Panc1 (cell line): Measurements from ENCODE around the gene DIS3L2. TPM values are rescaled to one million over a fixed set of nuclear protein-coding genes. Genes with fewer than 3 reads are reported as not detected.

Experiments
- ATAC-seq: fragments of 200-7000 bp; cut with Tn5 transposase; 2 replicates; pipeline ENCODE4 v1.9.1; 2020; ENCODE audit warnings: mild to moderate bottlenecking, moderate library complexity
- BruUV-seq: library from RNA; stranded (reverse); fragments of 400-500 nt; replicated peaks from 2 replicates; lab custom pipeline; 2021; lab: Mats Ljungman, UMichigan
- CTCF ChIA-PET: fragments of 300-600 bp; sonication (Branson Sonifier 250); formaldehyde crosslinking; loops from one replicate; lab custom pipeline; 2022; ENCODE audit warnings: antibody characterized with exemption; lab: Charles Lee
- POLR2A ChIA-PET: fragments of 300-600 bp; sonication (Branson Sonifier 250); formaldehyde crosslinking; loops from one replicate; lab custom pipeline; 2022; ENCODE audit warnings: antibody characterized with exemption; lab: Charles Lee
- DNase-seq: peaks from one replicate; pipeline ENCODE4 v3.0.0-alpha.2; 2010; ENCODE audit warnings: low read depth, low spot score
- H3K27ac ChIP-seq: 2 replicates; pipeline ENCODE4 v1.5.1; 2011; ENCODE audit warnings: mild to moderate bottlenecking, low read length, inconsistent platforms
- H3K27me3 ChIP-seq: fragments of 200-500 bp; sonication (Bioruptor generic); 2 replicates; pipeline ENCODE4 v1.6.0; 2014; ENCODE audit warnings: low read length, inconsistent platforms; ENCODE audit not compliant: control insufficient read depth, insufficient read depth
- H3K36me3 ChIP-seq: fragments of 200-500 bp; sonication (Bioruptor generic); 2 replicates; pipeline ENCODE4 v1.5.1; 2014; ENCODE audit warnings: inconsistent platforms, mild to moderate bottlenecking, low read length, moderate library complexity; ENCODE audit not compliant: control insufficient read depth, insufficient read depth
- H3K4me1 ChIP-seq: 2 replicates; pipeline ENCODE4 v1.5.1; 2011; ENCODE audit warnings: inconsistent platforms, mild to moderate bottlenecking, low read length, moderate library complexity; ENCODE audit not compliant: control insufficient read depth, insufficient read depth
- H3K4me3 ChIP-seq, 2 experiments: 2 replicates each; pipeline ENCODE4 v1.5.1; 2011 to 2012; ENCODE audit warnings: low read depth in 2 of 2, low read length in 2 of 2, mild to moderate bottlenecking in 2 of 2, inconsistent platforms in 1 of 2, moderate library complexity in 1 of 2
- H3K9me3 ChIP-seq: fragments of 200-500 bp; sonication (Bioruptor generic); 2 replicates; pipeline ENCODE4 v1.5.1; 2014; ENCODE audit warnings: low read depth, mild to moderate bottlenecking, inconsistent platforms, low read length, moderate library complexity; ENCODE audit not compliant: control insufficient read depth, insufficient read depth
- POLR2AphosphoS5 ChIP-seq: IDR thresholded peaks from 2 replicates; pipeline ENCODE4 v1.6.1; 2012; ENCODE audit warnings: mild to moderate bottlenecking, low read depth, low read length, moderate library complexity
- SIN3A ChIP-seq: IDR thresholded peaks from 2 replicates; pipeline ENCODE4 v1.6.1; 2012; ENCODE audit warnings: low read depth, mild to moderate bottlenecking, low read length, moderate library complexity, borderline replicate concordance; ENCODE audit not compliant: insufficient read depth
- TCF7L2 ChIP-seq: IDR thresholded peaks from 2 replicates; pipeline ENCODE4 v1.6.1; 2011; ENCODE audit warnings: mild to moderate bottlenecking, low read depth, low read length, inconsistent platforms
- in situ Hi-C: cut with HindIII; loops from 2 replicates; pipeline ENCODE4 v1.10.0; 2016; ENCODE audit warnings: low sequenced_read_pairs, low pct_unique_long_range_greater_than_20kb
- intact Hi-C: fragments of 100-400 bp; cut with micrococcal nuclease; formaldehyde crosslinking; loops from one replicate; pipeline ENCODE4 v1.10.0; 2022; ENCODE audit not compliant: unreplicated experiment
- total RNA-seq: library from RNA; stranded (reverse); gene quantifications from one replicate; pipeline ENCODE4 v1.2.1, GENCODE V29; 2021; ENCODE audit not compliant: unreplicated experiment
- TF ChIP-seq, protein P1 (sequence below): fragments of 450-650 bp; IDR thresholded peaks from 2 replicates; pipeline ENCODE4 v1.5.1; 2017; ENCODE audit warnings: mild to moderate bottlenecking
- TF ChIP-seq, protein P2 (sequence below), 2 experiments: IDR thresholded peaks; 2 replicates each; pipeline ENCODE4 v1.6.1; 2011 to 2012; ENCODE audit warnings: low read depth in 2 of 2, control low read depth in 1 of 2, low read length in 1 of 2, mild to moderate bottlenecking in 1 of 2, moderate library complexity in 1 of 2; ENCODE audit not compliant: insufficient read depth in 1 of 2

The DIS3L2 gene
- total RNA-seq, 1 experiment from 2014 or later = 28.1 TPM

GRCh38 chr2:232203166-232203891, 241.8 kb downstream of the DIS3L2 start:
- Histone ChIP-seq H3K4me3 (no peak overlapping the region), H3K4me1 (no peaks in the 10 kb centered on the region), H3K9me3 (no peaks in the 10 kb centered on the region), H3K27ac (no peak overlapping the region), H3K36me3 (no peaks in the 10 kb centered on the region), H3K27me3 (no peaks in the 10 kb centered on the region)
- ATAC-seq = no peak
- TF ChIP-seq SIN3A (no peak), POLR2AphosphoS5 (no peak), TCF7L2 (no peak)
- TF ChIP-seq, protein P1, sequence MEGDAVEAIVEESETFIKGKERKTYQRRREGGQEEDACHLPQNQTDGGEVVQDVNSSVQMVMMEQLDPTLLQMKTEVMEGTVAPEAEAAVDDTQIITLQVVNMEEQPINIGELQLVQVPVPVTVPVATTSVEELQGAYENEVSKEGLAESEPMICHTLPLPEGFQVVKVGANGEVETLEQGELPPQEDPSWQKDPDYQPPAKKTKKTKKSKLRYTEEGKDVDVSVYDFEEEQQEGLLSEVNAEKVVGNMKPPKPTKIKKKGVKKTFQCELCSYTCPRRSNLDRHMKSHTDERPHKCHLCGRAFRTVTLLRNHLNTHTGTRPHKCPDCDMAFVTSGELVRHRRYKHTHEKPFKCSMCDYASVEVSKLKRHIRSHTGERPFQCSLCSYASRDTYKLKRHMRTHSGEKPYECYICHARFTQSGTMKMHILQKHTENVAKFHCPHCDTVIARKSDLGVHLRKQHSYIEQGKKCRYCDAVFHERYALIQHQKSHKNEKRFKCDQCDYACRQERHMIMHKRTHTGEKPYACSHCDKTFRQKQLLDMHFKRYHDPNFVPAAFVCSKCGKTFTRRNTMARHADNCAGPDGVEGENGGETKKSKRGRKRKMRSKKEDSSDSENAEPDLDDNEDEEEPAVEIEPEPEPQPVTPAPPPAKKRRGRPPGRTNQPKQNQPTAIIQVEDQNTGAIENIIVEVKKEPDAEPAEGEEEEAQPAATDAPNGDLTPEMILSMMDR = no peak
- TF ChIP-seq, protein P2, sequence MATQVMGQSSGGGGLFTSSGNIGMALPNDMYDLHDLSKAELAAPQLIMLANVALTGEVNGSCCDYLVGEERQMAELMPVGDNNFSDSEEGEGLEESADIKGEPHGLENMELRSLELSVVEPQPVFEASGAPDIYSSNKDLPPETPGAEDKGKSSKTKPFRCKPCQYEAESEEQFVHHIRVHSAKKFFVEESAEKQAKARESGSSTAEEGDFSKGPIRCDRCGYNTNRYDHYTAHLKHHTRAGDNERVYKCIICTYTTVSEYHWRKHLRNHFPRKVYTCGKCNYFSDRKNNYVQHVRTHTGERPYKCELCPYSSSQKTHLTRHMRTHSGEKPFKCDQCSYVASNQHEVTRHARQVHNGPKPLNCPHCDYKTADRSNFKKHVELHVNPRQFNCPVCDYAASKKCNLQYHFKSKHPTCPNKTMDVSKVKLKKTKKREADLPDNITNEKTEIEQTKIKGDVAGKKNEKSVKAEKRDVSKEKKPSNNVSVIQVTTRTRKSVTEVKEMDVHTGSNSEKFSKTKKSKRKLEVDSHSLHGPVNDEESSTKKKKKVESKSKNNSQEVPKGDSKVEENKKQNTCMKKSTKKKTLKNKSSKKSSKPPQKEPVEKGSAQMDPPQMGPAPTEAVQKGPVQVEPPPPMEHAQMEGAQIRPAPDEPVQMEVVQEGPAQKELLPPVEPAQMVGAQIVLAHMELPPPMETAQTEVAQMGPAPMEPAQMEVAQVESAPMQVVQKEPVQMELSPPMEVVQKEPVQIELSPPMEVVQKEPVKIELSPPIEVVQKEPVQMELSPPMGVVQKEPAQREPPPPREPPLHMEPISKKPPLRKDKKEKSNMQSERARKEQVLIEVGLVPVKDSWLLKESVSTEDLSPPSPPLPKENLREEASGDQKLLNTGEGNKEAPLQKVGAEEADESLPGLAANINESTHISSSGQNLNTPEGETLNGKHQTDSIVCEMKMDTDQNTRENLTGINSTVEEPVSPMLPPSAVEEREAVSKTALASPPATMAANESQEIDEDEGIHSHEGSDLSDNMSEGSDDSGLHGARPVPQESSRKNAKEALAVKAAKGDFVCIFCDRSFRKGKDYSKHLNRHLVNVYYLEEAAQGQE (IDR thresholded peaks at IDR 0.05; ENCODE audit: insufficient read depth in 1 of 2, low read depth in 2 of 2, low read length in 1 of 2) = no peak
- intact Hi-C loops = no loop called here
- CTCF ChIA-PET = no interaction called here
- in situ Hi-C loops = no loop called here
- DNase-seq = no peak
- POLR2A ChIA-PET = no interaction called here
- BruUV-seq = no TSS peak

DNA sequence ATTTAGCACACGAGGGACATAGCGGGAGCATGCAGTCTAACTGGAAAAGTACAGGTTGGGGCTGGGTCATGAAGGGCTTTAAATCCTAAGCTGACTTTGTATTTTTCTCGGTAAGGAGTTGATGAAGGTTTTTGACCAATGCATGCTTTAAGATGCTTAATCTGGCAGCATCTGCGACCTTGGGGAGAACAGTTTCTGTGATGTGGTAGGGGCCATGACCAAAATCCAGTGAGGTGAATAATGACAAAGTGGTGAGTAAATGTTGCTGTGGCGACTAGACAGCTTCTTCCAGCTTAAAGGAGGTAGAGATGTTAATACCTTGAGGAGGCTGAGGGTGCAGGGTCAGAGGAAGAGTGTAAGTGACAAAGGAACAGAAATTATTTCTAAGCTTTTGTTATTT, 242.4 kb downstream of the DIS3L2 start:
- no peaks in the 10 kb centered on the region for H3K36me3 ChIP-seq
- no peak overlapping the region for H3K27ac ChIP-seq
- POLR2A ChIA-PET = no interaction called here
- DNase-seq = no peak
- H3K4me3 ChIP-seq = no peak overlapping the region
- no peak for ATAC-seq
- CTCF ChIA-PET = no interaction called here
- H3K4me1 ChIP-seq = no peaks in the 10 kb centered on the region
- BruUV-seq = no TSS peak
- intact Hi-C loops = no loop called here
- H3K27me3 ChIP-seq = no peaks in the 10 kb centered on the region
- in situ Hi-C loops = no loop called here
- no peaks in the 10 kb centered on the region for H3K9me3 ChIP-seq
- TF ChIP-seq, protein P1 = no peak
- TF ChIP-seq POLR2AphosphoS5 (no peak), SIN3A (no peak)
